DMS53 (cell line): Measurements from ENCODE around the gene KRT73.
"Not testable (repeated sequence)": the region's sequence is repeated elsewhere in the genome, so short reads cannot be mapped to it uniquely, and the experiment has no call there.

ENCODE experiments used
- DNase-seq: peaks from one replicate; lab custom pipeline; 2025; lab: John Stamatoyannopoulos, UW

Gene KRT73

GRCh38 chr12:52600475-52600874, 17.9 kb downstream of the KRT73 start:
- no peak for DNase-seq

DNA sequence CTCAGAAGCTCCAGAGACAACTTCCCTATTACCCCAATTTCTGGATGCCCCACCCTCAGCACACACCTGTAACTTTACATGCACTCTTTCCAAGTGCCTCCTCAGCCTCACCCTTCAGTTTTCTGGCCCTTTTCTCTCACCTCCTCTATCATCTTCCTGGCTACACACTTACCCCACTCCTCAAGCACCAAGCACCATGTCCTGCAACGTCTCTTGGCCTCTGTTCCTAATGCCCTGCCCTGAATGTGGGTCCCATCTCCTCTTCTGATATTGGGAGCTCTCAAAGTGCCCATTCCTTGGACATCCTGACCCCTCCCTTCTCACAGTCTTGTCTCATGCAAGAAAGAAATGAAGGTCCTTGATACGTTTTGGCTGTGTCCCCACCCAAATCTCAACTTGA, 18.3 kb downstream of the KRT73 start:
- no peak for DNase-seq

DNA sequence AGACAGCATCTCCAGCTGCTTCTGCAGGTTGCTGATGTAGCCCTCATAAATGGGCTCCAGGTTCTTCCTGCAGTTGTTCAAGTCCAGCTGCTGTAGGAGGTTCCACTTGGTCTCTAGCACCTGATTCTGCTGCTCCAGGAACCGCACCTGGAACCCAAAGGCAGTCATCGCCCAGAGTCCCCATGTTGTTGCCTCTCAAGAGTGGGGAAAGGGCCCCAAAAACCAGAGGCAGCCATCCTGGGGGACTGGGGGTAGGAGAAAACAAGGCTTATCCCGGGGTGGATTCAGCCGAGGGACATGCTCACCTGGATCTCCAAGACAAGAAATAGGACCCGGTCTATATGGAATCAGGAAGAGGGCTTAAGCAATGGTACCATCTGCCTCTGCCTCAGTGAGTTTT, 19.4 kb downstream of the KRT73 start:
- no peak for DNase-seq

GRCh38 chr12:52594237-52594636, 24.1 kb downstream of the KRT73 start:
- DNase-seq: not testable (repeated sequence)

- DNase-seq: no peak
These were observed 26.8 kb downstream of the KRT73 start for GRCh38 chr12:52591521-52591920.

- no peak for DNase-seq
These were observed 28.3 kb downstream of the KRT73 start for GRCh38 chr12:52590021-52590420.

DNA sequence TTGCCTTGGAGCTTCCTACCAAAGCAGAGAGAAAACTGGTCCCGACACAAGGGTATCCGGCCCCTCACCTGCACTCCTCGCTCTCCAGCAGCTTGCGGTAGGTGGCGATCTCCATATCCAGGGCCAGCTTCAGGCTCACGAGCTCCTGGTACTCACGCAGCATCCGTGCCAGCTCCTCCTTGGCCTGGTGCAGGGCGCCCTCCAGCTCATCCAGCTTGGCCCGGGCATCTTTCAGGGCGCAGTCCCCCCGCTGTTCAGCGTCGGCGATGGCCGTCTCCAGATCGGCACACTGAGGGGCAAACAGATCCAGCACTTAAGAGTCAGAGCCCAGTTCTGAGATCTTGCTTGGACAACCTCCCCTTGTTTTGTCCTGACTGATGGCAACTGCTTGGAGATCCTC, 30.8 kb downstream of the KRT73 start:
- peak; percentile 12 for DNase-seq

GRCh38 chr12:52585946-52586345, 32.4 kb downstream of the KRT73 start:
- no peak for DNase-seq

- no peak for DNase-seq
These were observed 33.3 kb downstream of the KRT73 start for GRCh38 chr12:52585066-52585465.

GRCh38 chr12:52584156-52584682, 34.1 kb downstream of the KRT73 start:
- no peak for DNase-seq

GRCh38 chr12:52582971-52583456, 35.3 kb downstream of the KRT73 start:
- DNase-seq: peak; percentile 64

DNA sequence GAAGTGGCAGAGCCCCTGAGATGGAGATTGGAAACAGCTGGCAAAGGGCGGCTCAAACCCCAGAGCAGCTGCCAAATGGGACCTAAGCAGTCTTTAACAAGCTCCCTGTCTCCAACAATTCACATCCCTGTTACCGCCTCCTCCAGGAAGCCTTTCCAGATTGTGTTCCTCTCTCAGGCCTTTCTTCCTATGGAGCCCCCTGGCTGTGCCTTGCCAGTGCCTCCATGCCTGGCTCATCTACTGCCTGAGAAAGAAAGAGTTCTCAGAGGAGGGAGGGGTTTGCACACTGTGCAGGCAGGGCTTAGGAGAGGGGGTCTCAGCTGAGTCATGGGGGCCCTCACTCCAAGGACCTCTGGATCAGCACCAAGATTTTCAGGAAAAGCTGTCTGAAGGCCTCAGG, 35.9 kb downstream of the KRT73 start:
- DNase-seq: no peak

- no peak for DNase-seq
These were observed 36.9 kb downstream of the KRT73 start for GRCh38 chr12:52581481-52581880.

DNA sequence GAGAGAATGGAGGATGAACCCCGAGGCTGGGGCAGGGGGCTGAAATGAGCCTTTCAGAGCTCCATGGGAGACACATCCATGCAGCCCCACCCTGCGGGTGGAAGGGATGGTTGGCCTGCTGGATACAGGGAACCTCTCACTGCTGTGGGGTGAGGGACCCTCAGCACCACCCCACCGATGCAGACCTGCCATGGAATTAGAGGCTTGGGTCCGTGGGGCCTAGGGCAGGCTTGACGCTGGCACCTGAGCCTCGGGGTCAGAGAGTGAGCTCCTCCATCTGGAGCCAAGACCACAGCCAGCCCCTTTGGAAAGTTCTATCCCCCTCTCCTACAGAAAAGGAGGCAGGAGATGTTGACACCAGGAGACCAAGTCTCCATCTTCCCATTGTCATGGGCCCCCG, 37.3 kb downstream of the KRT73 start:
- DNase-seq: no peak

DNA sequence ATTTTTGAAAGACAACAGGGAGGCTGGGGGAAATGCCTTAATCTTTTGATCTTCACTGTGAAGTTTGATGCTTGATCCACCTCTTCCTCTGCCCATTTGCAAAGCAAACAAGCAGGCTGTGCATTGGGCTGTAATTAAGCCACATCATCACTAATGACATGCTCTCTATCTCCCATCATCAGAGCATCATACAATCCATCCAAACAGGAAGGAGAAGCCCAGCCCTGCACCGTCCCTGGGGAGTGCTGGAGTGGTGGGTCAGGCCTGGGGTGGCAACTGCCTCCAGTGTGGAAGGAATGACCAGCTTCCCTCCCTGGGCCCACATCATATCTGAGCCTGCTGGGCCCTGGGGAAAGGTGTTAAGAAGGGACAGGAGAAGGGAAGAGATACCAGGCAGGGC, 37.9 kb downstream of the KRT73 start:
- no peak for DNase-seq

DNA sequence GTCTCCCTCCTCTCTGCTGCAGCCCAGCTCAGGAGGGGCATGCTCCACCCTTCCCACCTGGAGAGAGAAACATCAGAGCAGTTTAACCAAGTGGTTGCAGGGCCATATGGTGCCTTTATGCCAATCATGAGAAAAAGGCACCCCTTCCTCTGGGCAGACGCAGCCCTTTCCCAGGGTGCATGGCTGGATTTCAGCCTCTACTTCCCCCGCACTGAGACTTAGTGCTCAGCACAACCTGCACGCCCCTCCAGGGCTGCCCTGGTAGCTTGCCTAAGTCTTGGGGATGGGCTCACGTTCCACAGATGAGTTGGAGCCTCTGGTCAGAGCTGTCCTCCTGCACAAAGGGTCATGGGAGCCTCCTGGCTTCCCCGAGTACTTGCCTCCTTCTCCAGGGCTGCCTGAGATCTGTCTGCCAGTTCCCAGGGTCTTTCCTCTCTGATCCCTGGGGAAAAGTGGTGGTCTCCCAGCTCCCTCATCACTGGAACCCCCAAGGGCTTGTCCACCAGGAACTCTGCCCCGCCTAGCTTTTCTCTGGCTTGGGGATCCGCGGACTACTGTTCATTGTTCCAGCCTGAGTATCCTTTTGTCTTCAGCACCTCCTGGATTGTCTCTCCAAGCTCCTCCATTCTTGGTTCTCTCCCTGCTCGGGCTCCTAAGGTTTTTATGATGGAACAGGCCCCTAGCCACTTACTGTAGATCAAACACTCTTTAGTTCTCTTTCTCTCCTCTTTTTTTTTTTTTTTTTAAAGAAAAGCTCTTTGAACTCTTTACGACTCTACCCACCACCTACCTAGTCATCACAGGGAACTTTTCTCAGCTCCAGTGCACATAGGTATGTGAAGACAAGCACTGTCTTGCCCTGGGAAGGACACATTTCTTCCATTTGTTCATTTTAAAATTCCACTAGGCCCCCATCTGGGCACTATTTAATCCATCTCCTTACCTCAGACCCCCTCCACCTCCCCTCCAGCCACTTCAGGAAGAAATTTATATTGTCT, 38.6 kb downstream of the KRT73 start:
- DNase-seq: no peak

GRCh38 chr12:52578469-52578868, 39.9 kb downstream of the KRT73 start:
- no peak for DNase-seq

GRCh38 chr12:52577316-52577715, 41.0 kb downstream of the KRT73 start:
- no peak for DNase-seq

DNA sequence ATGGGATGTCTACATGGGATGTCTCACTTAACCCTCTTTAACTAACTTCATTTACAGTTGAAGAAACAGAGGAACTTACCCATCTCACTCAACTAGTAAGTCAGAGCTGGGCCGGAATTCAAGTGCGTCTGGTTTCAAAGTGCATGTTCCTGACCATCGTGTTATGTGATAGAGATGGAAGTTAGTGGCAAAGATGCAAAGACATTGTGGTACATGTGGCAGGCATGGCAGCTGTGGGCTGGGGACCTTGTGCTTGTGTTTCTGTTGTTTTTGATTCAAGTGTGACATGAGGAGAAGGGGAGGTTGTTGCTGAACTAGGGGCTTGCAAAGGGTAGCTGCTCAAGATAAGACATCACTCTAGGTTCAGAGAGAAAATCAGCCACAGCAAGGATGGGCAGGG, 42.4 kb downstream of the KRT73 start:
- no peak for DNase-seq

GRCh38 chr12:52575256-52575655, 43.1 kb downstream of the KRT73 start:
- DNase-seq: no peak

DNA sequence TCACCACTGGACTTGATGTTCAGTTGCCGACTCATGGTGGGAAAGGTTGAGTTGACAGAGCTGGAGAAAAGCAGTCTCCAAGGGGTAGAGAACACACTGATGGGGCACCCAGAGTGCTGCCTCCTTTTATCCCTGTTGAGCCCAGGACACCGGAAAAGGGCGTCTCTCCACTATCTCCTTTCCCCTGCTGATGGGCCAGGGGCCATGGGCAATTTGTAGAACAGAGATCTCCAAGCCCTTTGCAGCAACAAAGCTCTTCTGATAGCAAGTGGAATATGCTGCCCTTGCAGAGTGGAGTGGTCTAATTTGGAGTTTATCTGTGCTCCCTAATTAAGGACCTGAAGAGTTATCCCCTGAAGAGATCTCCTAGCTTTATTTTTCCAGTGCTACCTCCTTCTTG, 44.6 kb downstream of the KRT73 start, which contains the start of gene KRT74:
TSS of gene KRT74 (minus strand) at position 101 of the 400 bp plus-strand sequence. CDS start at position 35, 66 bp downstream.
- no peak for DNase-seq

DNA sequence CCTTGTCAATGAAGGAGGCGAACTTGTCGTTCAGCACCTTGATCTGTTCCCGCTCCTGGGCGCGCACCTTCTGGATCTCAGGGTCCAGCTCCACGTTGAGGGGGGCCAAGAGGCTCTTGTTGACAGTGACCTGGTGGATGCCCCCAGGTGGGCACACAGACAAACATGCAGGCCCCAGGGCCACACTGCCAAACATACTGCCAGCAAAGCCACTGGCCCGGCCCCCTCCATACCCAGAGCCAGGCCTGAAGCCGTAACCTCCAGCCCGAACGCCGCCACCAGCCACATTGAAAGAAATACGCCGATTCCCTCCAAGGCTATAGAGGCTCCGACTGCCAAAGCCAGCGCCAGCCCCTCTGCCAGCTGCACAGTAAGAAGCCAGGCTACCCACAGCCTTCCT, 45.1 kb downstream of the KRT73 start:
- DNase-seq: no peak

GRCh38 chr12:52570511-52570910, 47.8 kb downstream of the KRT73 start:
- DNase-seq: no peak
